Parathyroid adenoma (tissue), 2 donors: ENCODE results near the gene STAT2.
"Not testable (repeated sequence)": the region's sequence is repeated elsewhere in the genome, so short reads cannot be mapped to it uniquely, and the experiment has no call there.

Experiments
- H2AFZ ChIP-seq: fragments of 300-600 bp; sonication (generic); one replicate; pipeline ENCODE4 v1.7.0; 2017; ENCODE audit warnings: antibody characterized with exemption, mild to moderate bottlenecking
- H3K27ac ChIP-seq: fragments of 300-600 bp; sonication (generic); one replicate; pipeline ENCODE4 v1.7.0; 2017
- H3K27me3 ChIP-seq: fragments of 300-600 bp; sonication (generic); one replicate; pipeline ENCODE4 v1.7.0; 2017; ENCODE audit warnings: low read length; ENCODE audit not compliant: control insufficient read depth, insufficient read depth
- H3K36me3 ChIP-seq: fragments of 300-600 bp; sonication (generic); one replicate; pipeline ENCODE4 v1.7.0; 2017; ENCODE audit warnings: low read length; ENCODE audit not compliant: control insufficient read depth, insufficient read depth
- H3K4me1 ChIP-seq: fragments of 300-600 bp; sonication (generic); one replicate; pipeline ENCODE4 v1.7.0; 2017; ENCODE audit warnings: control low read depth
- H3K4me2 ChIP-seq: fragments of 300-600 bp; sonication (generic); one replicate; pipeline ENCODE4 v1.7.0; 2017; ENCODE audit warnings: low read length
- H3K4me3 ChIP-seq: fragments of 300-600 bp; sonication (generic); one replicate; pipeline ENCODE4 v1.7.0; 2017; ENCODE audit warnings: low read depth, low read length
- H3K79me2 ChIP-seq: fragments of 300-600 bp; sonication (generic); one replicate; pipeline ENCODE4 v1.7.0; 2017; ENCODE audit warnings: control low read depth
- H3K9ac ChIP-seq: fragments of 300-600 bp; sonication (generic); one replicate; pipeline ENCODE4 v1.7.0; 2017; ENCODE audit warnings: mild to moderate bottlenecking
- H3K9me3 ChIP-seq: fragments of 300-600 bp; sonication (generic); one replicate; pipeline ENCODE4 v1.7.0; 2017; ENCODE audit warnings: low read length; ENCODE audit not compliant: control insufficient read depth
- TF ChIP-seq, protein P1 (sequence below): fragments of 300-600 bp; sonication (generic); IDR thresholded peaks from one replicate; pipeline ENCODE4 v1.7.0; 2017; ENCODE audit warnings: antibody characterized with exemption, mild to moderate bottlenecking
- donor health status: primary hyperparathyroidism.

Gene STAT2

DNA sequence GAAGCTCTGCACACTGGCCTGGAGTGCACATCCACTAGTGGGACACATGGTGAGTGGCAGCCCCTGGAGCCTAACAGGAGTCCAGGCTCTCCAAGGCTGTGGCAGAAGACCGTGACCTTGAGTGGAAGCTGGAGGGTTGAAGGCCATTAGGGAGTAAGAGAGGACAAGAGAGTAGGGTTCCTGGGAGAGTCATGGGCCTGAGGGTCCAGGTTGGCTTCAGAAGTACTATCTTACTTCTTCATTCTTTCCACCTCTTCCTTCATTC is 20.8 kb downstream of the STAT2 start:
- no peak overlapping the region for H3K27ac ChIP-seq
- no peaks in the 10 kb centered on the region for H3K36me3 ChIP-seq
- H3K9ac ChIP-seq = no peak overlapping the region

DNA sequence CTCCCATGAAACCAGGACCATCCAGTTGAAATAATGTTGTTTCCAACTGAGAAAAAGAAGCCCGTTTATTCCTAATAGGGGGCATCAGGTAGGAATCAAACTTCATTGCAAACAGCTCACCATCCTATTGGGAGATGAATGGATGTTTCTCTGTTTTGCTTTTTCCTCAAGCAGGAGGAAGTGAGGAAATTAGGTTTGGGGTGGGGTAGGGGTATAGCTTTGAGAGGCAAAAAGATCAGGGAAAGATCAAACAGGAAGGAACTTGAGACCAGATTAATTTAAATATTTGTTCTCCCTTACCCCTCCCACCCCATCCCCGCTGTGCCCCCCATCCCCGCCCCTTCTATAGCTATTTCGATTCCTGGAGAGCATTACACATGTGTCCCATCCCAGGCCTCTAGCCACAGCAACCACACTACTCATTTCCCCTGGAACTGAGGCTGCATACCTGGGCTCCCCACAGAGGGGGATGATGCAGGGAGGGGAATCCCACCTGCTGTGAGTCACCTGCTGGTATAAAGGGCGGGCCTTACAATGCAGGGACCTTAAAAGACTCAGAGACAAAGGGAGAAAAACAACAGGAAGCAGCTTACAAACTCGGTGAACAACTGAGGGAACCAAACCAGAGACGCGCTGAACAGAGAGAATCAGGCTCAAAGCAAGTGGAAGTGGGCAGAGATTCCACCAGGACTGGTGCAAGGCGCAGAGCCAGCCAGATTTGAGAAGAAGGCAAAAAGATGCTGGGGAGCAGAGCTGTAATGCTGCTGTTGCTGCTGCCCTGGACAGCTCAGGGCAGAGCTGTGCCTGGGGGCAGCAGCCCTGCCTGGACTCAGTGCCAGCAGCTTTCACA is 21.4 kb downstream of the STAT2 start, which contains the start of gene IL23A:
Gene IL23A (plus strand): TSS at position 577 of the 850 bp plus-strand sequence. CDS start 161 bp downstream, at position 738.
- Histone ChIP-seq H3K79me2 (no peaks in the 10 kb centered on the region), H3K27me3 (no peaks in the 10 kb centered on the region), H3K9ac (no peak within 1 kb of the TSS), H2AFZ (no peak within 1 kb of the TSS), H3K4me1 (peaks cover 6% of the 10 kb centered on the region), H3K4me3 (no peak within 1 kb of the TSS), H3K9me3 (no peaks in the 10 kb centered on the region), H3K27ac (no peak within 1 kb of the TSS), H3K4me2 (no peak within 1 kb of the TSS), H3K36me3 (no peaks in the 10 kb centered on the region)
- TF ChIP-seq, protein P1, sequence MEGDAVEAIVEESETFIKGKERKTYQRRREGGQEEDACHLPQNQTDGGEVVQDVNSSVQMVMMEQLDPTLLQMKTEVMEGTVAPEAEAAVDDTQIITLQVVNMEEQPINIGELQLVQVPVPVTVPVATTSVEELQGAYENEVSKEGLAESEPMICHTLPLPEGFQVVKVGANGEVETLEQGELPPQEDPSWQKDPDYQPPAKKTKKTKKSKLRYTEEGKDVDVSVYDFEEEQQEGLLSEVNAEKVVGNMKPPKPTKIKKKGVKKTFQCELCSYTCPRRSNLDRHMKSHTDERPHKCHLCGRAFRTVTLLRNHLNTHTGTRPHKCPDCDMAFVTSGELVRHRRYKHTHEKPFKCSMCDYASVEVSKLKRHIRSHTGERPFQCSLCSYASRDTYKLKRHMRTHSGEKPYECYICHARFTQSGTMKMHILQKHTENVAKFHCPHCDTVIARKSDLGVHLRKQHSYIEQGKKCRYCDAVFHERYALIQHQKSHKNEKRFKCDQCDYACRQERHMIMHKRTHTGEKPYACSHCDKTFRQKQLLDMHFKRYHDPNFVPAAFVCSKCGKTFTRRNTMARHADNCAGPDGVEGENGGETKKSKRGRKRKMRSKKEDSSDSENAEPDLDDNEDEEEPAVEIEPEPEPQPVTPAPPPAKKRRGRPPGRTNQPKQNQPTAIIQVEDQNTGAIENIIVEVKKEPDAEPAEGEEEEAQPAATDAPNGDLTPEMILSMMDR = no peak

More for the DNA sequence above, 20.8 kb downstream of the STAT2 start:
- no peaks in the 10 kb centered on the region for H3K79me2 ChIP-seq
- H3K4me3 ChIP-seq = no peak overlapping the region
- no peaks in the 10 kb centered on the region for H3K27me3 ChIP-seq
- TF ChIP-seq, protein P1 = no peak
- H3K4me1 ChIP-seq = peaks cover 6% of the 10 kb centered on the region
- no peaks in the 10 kb centered on the region for H3K9me3 ChIP-seq
- no peak overlapping the region for H2AFZ ChIP-seq
- H3K4me2 ChIP-seq = no peak overlapping the region

DNA sequence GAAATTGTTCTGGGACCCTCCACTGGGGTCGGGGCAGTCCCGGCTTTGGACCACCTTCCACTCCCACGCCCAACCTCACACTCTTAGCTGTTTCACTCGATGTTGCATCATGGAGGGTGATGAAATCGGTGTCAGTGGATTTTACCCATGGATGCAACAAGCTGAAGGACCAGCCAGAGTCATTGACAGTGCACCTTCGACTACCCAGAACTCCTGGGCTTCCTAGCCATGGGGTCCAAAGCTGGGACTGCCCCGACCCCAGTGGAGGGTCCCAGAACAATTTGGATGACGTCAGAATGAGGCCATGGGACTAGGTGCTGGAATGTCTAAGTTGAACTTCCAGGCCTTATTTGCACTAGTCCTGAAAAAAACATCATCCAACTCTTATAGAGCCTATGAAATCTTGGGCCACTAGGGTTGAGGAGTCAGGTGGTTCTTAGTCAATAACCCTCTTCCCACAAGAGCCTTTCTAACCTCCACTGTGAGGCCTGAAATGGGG is 22.1 kb downstream of the STAT2 start:
- Histone ChIP-seq H3K9me3 (no peaks in the 10 kb centered on the region), H3K4me3 (no peak overlapping the region), H3K4me2 (no peak overlapping the region)

DNA sequence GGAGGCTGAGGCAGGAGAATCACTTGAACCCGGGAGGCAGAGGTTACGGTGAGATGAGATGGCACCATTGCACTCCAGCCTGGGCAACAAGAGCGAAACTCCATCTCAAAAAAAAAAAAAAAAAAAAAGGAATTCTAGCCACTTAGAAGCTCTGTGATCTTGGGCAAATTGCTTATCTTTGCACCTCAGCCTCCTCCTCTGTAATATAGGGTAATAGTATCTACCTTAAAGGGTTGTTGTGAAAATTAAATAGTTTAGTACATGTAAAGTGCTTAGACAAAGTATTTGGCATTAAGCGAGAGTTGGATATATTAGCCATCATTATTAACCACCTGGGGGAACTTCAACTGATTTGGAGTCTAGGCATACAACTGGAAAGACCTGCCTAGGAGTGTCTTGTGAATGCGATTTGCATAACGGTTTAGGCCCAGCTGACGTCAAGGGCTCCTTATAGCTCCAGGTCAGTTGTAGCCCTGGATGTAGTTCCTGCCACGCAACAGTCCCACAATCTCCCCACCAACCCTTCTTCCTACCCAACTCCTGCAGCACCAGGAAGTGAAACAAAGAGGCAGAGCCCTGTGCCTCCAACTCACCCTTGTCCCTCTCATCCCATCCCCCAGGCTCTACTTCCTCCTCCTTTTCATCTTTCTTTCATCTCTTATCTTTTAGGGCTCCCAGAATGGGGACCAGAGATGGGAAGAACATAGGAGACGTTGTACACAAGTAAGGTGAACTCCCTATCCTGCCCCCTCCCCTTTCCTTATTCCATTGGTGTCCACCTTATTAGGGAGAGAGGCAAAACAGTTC is 23.3 kb downstream of the STAT2 start:
- Histone ChIP-seq H3K4me1 (peaks cover 12% of the 10 kb centered on the region), H3K27ac (no peak overlapping the region), H3K9ac (no peak overlapping the region), H3K4me3 (no peak overlapping the region), H3K36me3 (no peaks in the 10 kb centered on the region), H3K9me3 (no peaks in the 10 kb centered on the region), H3K27me3 (no peaks in the 10 kb centered on the region), H3K79me2 (peaks cover 4% of the 10 kb centered on the region), H2AFZ (no peak overlapping the region), H3K4me2 (no peak overlapping the region)
- TF ChIP-seq, protein P1 = no peak

More for the DNA sequence above, 22.1 kb downstream of the STAT2 start:
- H3K36me3 ChIP-seq = no peaks in the 10 kb centered on the region
- no peak overlapping the region for H3K27ac ChIP-seq
- peaks cover 3% of the 10 kb centered on the region for H3K79me2 ChIP-seq
- no peak overlapping the region for H3K9ac ChIP-seq
- TF ChIP-seq, protein P1 = no peak
- H3K27me3 ChIP-seq = no peaks in the 10 kb centered on the region
- peaks cover 11% of the 10 kb centered on the region for H3K4me1 ChIP-seq
- no peak overlapping the region for H2AFZ ChIP-seq

DNA sequence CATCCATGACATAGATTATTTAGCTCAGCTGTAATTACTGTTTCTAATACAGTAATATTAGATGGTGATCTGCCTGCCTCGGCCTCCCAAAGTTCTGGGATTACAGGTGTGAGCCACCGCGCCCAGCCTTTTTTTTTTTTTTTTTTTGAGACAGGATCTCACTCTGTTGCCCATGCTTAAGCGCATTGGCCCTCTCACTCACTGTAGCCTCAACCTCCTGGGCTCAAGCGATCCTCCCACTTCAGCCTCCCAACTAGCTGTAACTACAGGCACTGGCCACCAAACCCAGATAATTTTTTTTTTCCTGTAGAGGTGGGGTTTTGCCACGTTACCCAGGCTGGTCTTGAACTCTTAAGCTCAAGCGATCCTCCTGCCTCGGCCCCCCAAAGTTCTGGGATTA is 24.4 kb downstream of the STAT2 start:
- H3K4me2 ChIP-seq, H3K9ac ChIP-seq, H2AFZ ChIP-seq, H3K36me3 ChIP-seq, H3K27me3 ChIP-seq, H3K4me3 ChIP-seq, H3K27ac ChIP-seq, H3K9me3 ChIP-seq, H3K79me2 ChIP-seq: not testable (repeated sequence)
- peaks cover 12% of the 10 kb centered on the region for H3K4me1 ChIP-seq
